Endothelial cell (in vitro differentiated cells): ENCODE measurements around the gene TLE3. TPM values are rescaled to one million over a fixed set of nuclear protein-coding genes. Genes with fewer than 3 reads are reported as not detected.

Experiments
- DNase-seq: peaks from one replicate; pipeline ENCODE4 v3.0.0; 2021; ENCODE audit warnings: low spot score
- H3K27ac Mint-ChIP-seq: one replicate; pipeline ENCODE4 v1.8.0; 2021; ENCODE audit warnings: mixed read lengths, inconsistent platforms; ENCODE audit not compliant: unreplicated experiment
- H3K27me3 Mint-ChIP-seq: one replicate; pipeline ENCODE4 v1.8.0; 2021; ENCODE audit warnings: mild to moderate bottlenecking, moderate library complexity, mixed read lengths, inconsistent platforms; ENCODE audit not compliant: unreplicated experiment
- H3K36me3 Mint-ChIP-seq: one replicate; pipeline ENCODE4 v1.8.0; 2021; ENCODE audit warnings: mild to moderate bottlenecking, low read depth, mixed read lengths, inconsistent platforms; ENCODE audit not compliant: unreplicated experiment
- H3K4me1 Mint-ChIP-seq: one replicate; pipeline ENCODE4 v1.8.0; 2021; ENCODE audit warnings: mild to moderate bottlenecking, mixed read lengths, inconsistent platforms; ENCODE audit not compliant: unreplicated experiment
- H3K4me3 Mint-ChIP-seq: one replicate; pipeline ENCODE4 v1.8.0; 2021; ENCODE audit warnings: mild to moderate bottlenecking, mixed read lengths, inconsistent platforms; ENCODE audit not compliant: unreplicated experiment
- H3K9me3 Mint-ChIP-seq: one replicate; pipeline ENCODE4 v1.8.0; 2021; ENCODE audit warnings: mixed read lengths, inconsistent platforms; ENCODE audit not compliant: unreplicated experiment
- CTCF ChIP-seq: fragments of 200-600 bp; sonication (generic); IDR thresholded peaks from one replicate; pipeline ENCODE4 v1.5.0; 2021; ENCODE audit warnings: antibody characterized with exemption; ENCODE audit not compliant: unreplicated experiment
- total RNA-seq: library from RNA; stranded (reverse); fragmentation: NEBNext Ultra II Directional; extraction: Animal tissue kit (Norgen Biotek cat#: 25700); gene quantifications from one replicate; pipeline ENCODE4 v1.2.1, GENCODE V29; 2021; ENCODE audit not compliant: unreplicated experiment

The TLE3 gene
- total RNA-seq, 1 donor from 2014 or later = 80.8 TPM

GRCh38 chr15:70067681-70068080 is 30.0 kb downstream of the TLE3 start:
- peaks cover 1% of the 10 kb centered on the region for H3K27me3 Mint-ChIP-seq
- H3K9me3 Mint-ChIP-seq = no peaks in the 10 kb centered on the region
- H3K36me3 Mint-ChIP-seq = peaks cover 38% of the 10 kb centered on the region
- H3K4me1 Mint-ChIP-seq = peaks cover 4% of the 10 kb centered on the region
- H3K4me3 Mint-ChIP-seq = no peak overlapping the region
- TF ChIP-seq CTCF = no peak
- no peak for DNase-seq
- no peak overlapping the region for H3K27ac Mint-ChIP-seq

GRCh38 chr15:70067011-70067410 is 30.7 kb downstream of the TLE3 start:
- no peaks in the 10 kb centered on the region for H3K9me3 Mint-ChIP-seq
- no peak overlapping the region for H3K27ac Mint-ChIP-seq
- no peak for DNase-seq
- H3K27me3 Mint-ChIP-seq = peaks cover 1% of the 10 kb centered on the region
- H3K4me3 Mint-ChIP-seq = no peak overlapping the region
- peaks cover 4% of the 10 kb centered on the region for H3K4me1 Mint-ChIP-seq
- peaks cover 39% of the 10 kb centered on the region for H3K36me3 Mint-ChIP-seq
- TF ChIP-seq CTCF = no peak

- H3K9me3 Mint-ChIP-seq = no peaks in the 10 kb centered on the region
- no peak for TF ChIP-seq CTCF
- H3K4me3 Mint-ChIP-seq = no peak overlapping the region
- H3K27me3 Mint-ChIP-seq = peaks cover 1% of the 10 kb centered on the region
- peaks cover 3% of the 10 kb centered on the region for H3K4me1 Mint-ChIP-seq
- peaks cover 39% of the 10 kb centered on the region for H3K36me3 Mint-ChIP-seq
- DNase-seq = no peak
- H3K27ac Mint-ChIP-seq = no peak overlapping the region
Measured at GRCh38 chr15:70066447-70066846, 31.3 kb downstream of the TLE3 start.

- no peak for DNase-seq
- no peaks in the 10 kb centered on the region for H3K4me1 Mint-ChIP-seq
- H3K9me3 Mint-ChIP-seq = no peaks in the 10 kb centered on the region
- H3K27me3 Mint-ChIP-seq = peaks cover 1% of the 10 kb centered on the region
- no peak overlapping the region for H3K27ac Mint-ChIP-seq
- peaks cover 38% of the 10 kb centered on the region for H3K36me3 Mint-ChIP-seq
- no peak for TF ChIP-seq CTCF
- no peak overlapping the region for H3K4me3 Mint-ChIP-seq
Measured at GRCh38 chr15:70066004-70066403, 31.7 kb downstream of the TLE3 start.

- Mint-ChIP-seq H3K27me3 (peaks cover 1% of the 10 kb centered on the region), H3K36me3 (peaks cover 38% of the 10 kb centered on the region), H3K9me3 (no peaks in the 10 kb centered on the region), H3K4me1 (no peaks in the 10 kb centered on the region), H3K27ac (no peak overlapping the region), H3K4me3 (no peak overlapping the region)
- no peak for TF ChIP-seq CTCF
- DNase-seq = no peak
Measured at GRCh38 chr15:70065006-70065722, 32.6 kb downstream of the TLE3 start.
